Left hindlimb (tissue), 1 donor: ENCODE data around the gene WDFY4.

ENCODE experiments used
- DNase-seq: peaks from one replicate; pipeline ENCODE4 v3.0.0-alpha.2; 2018

The WDFY4 gene

DNA sequence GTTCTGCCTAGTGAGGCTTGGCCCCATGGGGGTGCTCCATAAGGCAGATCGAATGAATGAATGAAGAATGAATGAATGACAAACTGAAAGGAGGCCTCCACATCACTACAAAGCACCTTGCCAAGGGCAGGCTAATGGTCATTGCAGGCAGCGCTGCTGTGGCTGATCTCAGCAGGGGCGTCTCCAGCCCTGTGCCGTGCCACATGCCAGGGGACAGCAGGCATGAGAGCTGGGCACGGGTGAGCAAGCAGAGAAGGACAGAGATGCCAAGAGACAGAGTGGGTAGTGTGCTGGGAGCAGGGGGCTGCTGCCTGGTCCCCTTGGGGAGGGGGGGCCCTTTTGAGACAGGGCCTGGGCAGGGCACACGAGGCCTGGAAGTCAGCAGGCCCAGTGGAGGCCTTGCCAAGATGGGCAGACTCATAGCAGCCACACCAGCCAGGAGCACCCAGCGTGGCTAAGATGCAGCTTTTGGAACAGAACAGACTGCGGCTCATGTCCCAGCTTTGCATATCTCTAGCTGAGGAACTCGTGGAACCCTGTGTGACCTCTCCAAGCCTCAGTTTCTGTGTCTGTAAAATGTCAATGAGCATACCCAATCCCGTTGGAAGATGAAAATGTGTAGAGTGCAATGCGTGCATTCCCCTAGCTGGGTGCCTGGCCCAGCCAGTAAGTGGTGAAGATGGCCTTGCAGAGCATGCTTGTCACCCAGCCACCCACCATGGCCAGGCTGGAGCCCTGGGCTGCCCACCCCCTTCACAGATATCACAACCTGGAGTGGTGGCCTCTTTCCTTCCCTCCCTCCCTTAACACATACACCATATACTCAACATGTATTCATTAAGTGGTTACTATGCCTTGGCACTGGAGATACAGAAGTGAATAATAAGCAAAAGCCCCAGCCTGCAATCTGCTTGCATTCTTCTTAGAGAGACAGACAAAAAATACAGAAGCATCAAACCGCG lies 316.0 kb downstream of the WDFY4 start:
- peak; percentile 23 for DNase-seq

- DNase-seq, result no peak
Observed at GRCh38 chr10:49001402-49001801, 316.7 kb downstream of the WDFY4 start.

GRCh38 chr10:49001870-49002672 lies 317.4 kb downstream of the WDFY4 start:
- DNase-seq, result peak; percentile 29

GRCh38 chr10:49005270-49005669 lies 320.6 kb downstream of the WDFY4 start:
- no peak for DNase-seq

GRCh38 chr10:49007129-49007528 lies 322.5 kb downstream of the WDFY4 start:
- no peak for DNase-seq

- DNase-seq, result peak; percentile 55
Observed at GRCh38 chr10:49008091-49008490, 323.4 kb downstream of the WDFY4 start.

GRCh38 chr10:49008505-49009198 lies 324.0 kb downstream of the WDFY4 start:
- DNase-seq, result no peak

DNA sequence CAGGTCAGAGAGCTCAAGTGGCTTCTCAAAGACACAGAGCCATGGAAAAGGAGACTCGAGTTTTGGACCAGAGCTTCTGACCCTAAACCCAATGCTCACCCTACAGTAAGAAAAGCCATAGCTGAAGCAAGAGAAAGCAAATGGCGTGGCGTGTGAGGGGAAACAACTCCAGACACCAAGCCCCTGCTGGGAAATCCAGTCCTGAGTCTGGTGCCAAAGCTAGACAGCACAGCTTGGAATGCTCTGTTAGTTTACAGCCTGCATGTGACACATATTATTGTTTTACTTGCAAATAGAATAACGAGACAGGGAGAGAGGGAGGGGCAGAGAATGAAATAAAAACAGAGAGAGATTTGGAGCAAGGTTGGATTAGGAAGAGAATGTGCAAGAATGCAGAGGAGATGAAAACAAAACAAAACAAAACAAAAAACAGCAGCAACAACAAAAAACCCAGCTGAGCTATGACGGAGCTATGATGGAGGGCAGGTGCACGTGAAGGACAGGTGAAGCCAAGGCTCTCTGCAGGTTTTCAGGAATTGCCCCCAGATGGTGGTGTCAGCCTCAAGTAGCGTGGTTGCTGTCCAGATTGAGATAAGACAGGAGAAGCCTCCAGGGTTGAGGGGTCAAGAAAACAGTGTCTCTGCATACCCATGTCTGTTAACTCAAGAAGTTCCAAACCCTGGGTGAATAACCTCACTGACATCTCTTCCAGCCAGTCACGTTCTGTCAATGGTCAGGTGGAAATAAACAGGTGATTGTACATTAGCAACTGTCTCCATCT lies 324.7 kb downstream of the WDFY4 start:
- DNase-seq, result no peak

DNA sequence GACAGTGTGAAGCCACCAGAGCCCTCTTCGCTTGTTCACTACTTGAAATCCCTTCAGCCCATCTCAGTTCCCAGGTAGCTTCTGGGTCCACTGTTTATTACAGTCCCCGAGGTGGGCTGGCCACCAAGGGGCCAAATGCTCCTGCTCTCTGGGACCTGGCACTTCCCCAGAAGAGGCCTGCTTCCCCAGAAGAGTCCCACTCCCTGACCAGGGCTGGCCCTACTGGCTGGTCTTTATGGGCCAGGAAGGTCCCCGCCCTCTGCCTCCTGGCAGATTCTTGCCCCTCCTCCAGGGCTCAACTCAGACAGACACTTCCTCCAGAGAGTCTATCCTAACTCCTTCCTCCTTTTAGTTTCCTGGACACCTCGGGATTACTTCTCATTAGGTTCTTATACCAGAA lies 325.6 kb downstream of the WDFY4 start:
- DNase-seq, result no peak

DNA sequence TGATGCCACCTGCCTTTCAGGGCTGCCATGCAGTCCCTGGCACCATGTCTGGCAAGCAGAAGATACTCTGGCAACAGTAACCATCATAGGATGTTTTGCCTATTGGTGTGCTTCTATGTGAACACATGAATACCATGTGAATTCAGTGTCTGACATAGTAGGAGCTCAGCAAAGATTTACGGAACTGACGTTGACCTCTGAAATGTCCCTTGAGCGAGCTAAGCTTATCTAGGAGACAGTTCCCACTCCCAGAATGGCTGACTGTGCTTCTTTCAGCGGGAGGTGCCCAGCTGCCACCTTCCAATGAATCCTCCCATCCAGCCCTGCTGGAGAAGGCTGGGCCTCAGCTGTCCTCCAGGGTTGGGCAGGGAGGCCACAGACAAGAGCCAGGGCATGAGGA lies 326.2 kb downstream of the WDFY4 start:
- DNase-seq, result no peak

DNA sequence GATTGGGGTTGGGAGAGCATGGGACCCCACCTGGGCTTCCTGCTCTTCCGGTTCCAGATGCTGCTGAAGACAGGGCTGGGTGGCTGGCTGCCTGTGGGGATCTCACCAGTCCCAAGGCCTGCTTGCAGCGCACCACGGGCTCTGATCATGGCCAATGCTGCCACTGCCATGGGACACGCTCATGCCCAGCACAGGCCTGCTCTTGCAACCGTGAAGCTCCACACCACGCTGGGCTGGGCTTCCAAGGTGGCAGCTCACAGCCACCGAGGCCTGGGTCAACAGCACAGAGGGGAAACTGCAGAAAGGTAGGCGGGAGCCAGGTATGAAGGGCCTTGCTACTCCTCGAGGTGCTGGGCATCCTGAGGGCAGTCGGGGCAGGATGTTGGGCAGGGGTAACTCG lies 327.1 kb downstream of the WDFY4 start:
- no peak for DNase-seq

- no peak for DNase-seq
Observed at GRCh38 chr10:49012603-49013002, 327.9 kb downstream of the WDFY4 start.

- no peak for DNase-seq
Observed at GRCh38 chr10:49015700-49016099, 331.0 kb downstream of the WDFY4 start.

DNA sequence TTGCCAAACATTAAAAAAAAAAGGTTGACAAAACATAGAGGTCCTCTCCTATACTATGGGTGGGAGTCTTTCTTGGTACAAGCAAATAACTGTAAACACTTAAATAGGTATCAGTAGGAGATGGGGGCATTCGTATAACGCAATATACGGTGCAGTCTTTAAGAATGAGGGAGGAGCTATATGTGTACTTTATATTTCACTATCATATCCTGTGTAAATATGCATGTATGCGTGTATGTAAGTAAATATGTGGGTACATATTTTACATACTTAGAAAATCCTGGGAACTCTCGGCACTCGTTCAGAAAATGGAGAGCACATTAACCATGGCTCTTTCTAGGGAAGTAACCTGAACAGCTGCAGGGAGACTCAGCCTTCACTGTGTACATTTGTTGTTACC lies 337.0 kb downstream of the WDFY4 start:
- no peak for DNase-seq

DNA sequence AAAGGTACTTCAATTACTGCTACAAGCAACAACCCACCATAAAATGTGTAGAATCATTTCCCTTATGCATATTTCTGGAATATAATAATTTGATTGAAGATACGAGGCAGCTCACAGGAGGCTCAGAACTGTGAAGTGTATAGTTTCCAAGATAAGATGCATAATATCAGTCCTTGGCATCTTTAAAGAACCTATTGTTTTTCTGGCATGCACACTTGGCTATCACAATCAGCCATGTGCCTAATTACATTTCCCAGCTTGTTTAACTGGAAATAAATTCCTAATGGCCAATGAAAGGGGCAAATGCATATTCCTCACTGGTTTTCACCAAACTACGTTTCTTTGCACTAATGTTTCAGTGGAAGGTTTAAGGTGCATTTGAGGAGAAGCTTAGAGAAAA lies 338.4 kb downstream of the WDFY4 start:
- no peak for DNase-seq

DNA sequence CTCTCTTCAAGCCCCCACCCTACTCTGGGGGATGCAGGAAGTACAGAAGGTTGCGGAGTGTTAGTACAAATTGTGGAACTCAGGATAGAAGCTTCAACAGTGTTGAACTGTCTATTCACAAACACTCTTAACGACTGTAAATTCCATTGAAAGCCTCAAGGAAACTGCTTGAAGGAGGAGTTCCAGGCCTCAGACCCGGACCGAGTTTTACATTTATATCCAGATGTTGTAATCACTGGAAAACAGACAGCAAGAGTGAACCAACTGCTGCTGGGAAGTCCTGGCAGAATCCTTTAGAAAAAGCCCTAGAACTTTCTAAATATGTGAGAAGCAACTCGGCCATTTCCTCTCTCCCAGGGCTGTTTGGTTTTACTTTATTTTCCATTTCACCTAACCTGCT lies 339.1 kb downstream of the WDFY4 start:
- peak; percentile 60 for DNase-seq

GRCh38 chr10:49024484-49024883 lies 339.8 kb downstream of the WDFY4 start:
- DNase-seq, result no peak

DNA sequence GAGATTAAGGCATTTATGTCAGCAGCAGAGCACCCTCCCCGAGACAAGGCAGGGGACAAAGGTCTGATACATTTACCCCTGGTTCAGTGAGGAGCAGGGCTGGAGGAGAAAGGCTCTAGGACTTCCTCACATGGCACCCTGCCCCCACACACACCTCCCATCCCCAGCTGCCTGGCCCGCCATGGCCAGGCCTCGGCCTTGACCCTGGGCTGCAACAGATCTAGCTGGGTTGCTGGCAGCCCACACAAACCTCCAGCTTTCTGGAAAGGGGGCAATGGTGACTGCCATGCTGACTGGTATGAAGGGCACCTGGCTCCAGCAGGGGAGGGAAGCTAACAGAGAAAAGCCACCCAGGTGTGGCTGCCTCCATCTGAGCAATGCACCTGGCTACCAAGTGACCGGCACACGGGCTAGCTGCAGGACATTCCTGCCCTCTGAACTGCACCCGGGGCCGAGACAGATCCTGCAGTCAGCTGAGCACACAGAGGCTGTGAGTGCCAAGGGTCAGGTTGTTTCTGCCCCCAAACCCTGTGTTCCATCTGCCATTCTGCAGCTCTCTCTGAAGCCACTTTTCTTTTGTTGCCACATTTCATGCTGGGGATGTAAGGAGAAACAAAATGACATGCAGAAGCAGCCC lies 340.8 kb downstream of the WDFY4 start:
- DNase-seq, result no peak

DNA sequence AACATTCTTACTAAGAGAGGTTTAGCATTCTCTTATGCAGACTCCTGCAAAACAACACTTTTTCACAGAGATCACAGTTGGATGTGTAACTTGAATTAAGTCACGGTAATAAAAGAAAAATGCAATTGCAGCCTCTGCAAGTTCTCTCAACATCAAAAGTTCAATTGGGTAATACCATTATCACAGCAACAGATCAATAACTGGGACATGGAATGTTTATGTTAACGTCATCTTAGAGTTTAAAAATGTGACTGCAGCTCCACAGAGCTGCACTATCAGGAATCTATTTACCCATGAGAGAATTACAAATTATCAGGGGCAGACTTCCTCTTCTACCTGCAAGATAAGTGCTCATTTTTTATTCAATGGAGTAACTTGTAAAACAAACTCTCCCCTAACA lies 344.0 kb downstream of the WDFY4 start:
- no peak for DNase-seq

- no peak for DNase-seq
Observed at GRCh38 chr10:49029666-49030065, 345.0 kb downstream of the WDFY4 start.
